ENCODE measurements around the gene PPP1R12A. TPM values are rescaled to one million over a fixed set of nuclear protein-coding genes. Genes with fewer than 3 reads are reported as not detected.

Gene PPP1R12A
- total RNA-seq, 1 donor from 2014 or later = 56.9 TPM

GRCh38 chr12:79975143-79975542 lies 40.2 kb upstream of the PPP1R12A start:
- H3K27me3 ChIP-seq (ENCODE audit: control insufficient read depth, insufficient read depth, low read length) = no peaks in the 10 kb centered on the region
- no peaks in the 10 kb centered on the region for H3K36me3 ChIP-seq (ENCODE audit: control insufficient read depth, insufficient read depth, low read length)
- no peak overlapping the region for H3K4me3 ChIP-seq (ENCODE audit: low read depth, low read length)
- TF ChIP-seq CTCF (IDR thresholded peaks at IDR 0.05; ENCODE audit: insufficient read depth, low read length, severe bottlenecking) = no peak
- no peak for FAIRE-seq
- no peak for DNase-seq (ENCODE audit: low read depth)

- no peak for DNase-seq (ENCODE audit: low read depth)
- Histone ChIP-seq H3K4me3 (ENCODE audit: low read depth, low read length) (no peak overlapping the region), H3K36me3 (ENCODE audit: control insufficient read depth, insufficient read depth, low read length) (no peaks in the 10 kb centered on the region), H3K27me3 (ENCODE audit: control insufficient read depth, insufficient read depth, low read length) (no peaks in the 10 kb centered on the region)
- no peak for FAIRE-seq
- no peak for TF ChIP-seq CTCF (IDR thresholded peaks at IDR 0.05; ENCODE audit: insufficient read depth, low read length, severe bottlenecking)
These were observed 38.9 kb upstream of the PPP1R12A start for GRCh38 chr12:79973801-79974200.

- FAIRE-seq = no peak
- H3K36me3 ChIP-seq (ENCODE audit: control insufficient read depth, insufficient read depth, low read length) = no peaks in the 10 kb centered on the region
- TF ChIP-seq CTCF (IDR thresholded peaks at IDR 0.05; ENCODE audit: insufficient read depth, low read length, severe bottlenecking) = no peak
- no peaks in the 10 kb centered on the region for H3K27me3 ChIP-seq (ENCODE audit: control insufficient read depth, insufficient read depth, low read length)
- no peak overlapping the region for H3K4me3 ChIP-seq (ENCODE audit: low read depth, low read length)
- DNase-seq (ENCODE audit: low read depth) = no peak
These were observed 29.3 kb upstream of the PPP1R12A start for GRCh38 chr12:79964100-79964627.

- H3K4me3 ChIP-seq (ENCODE audit: low read depth, low read length) = no peak overlapping the region
- DNase-seq (ENCODE audit: low read depth) (no peak), FAIRE-seq (no peak)
- no peak for TF ChIP-seq CTCF (IDR thresholded peaks at IDR 0.05; ENCODE audit: insufficient read depth, low read length, severe bottlenecking)
- H3K27me3 ChIP-seq (ENCODE audit: control insufficient read depth, insufficient read depth, low read length) = no peaks in the 10 kb centered on the region
- H3K36me3 ChIP-seq (ENCODE audit: control insufficient read depth, insufficient read depth, low read length) = no peaks in the 10 kb centered on the region
These were observed 26.5 kb upstream of the PPP1R12A start for GRCh38 chr12:79961411-79961810.

- Histone ChIP-seq H3K36me3 (ENCODE audit: control insufficient read depth, insufficient read depth, low read length) (no peaks in the 10 kb centered on the region), H3K27me3 (ENCODE audit: control insufficient read depth, insufficient read depth, low read length) (no peaks in the 10 kb centered on the region), H3K4me3 (ENCODE audit: low read depth, low read length) (no peak overlapping the region)
- no peak for DNase-seq (ENCODE audit: low read depth)
- TF ChIP-seq CTCF (IDR thresholded peaks at IDR 0.05; ENCODE audit: insufficient read depth, low read length, severe bottlenecking) = no peak
- FAIRE-seq = no peak
These were observed 24.6 kb upstream of the PPP1R12A start for GRCh38 chr12:79959484-79959883.

- no peak for DNase-seq (ENCODE audit: low read depth)
- no peaks in the 10 kb centered on the region for H3K36me3 ChIP-seq (ENCODE audit: control insufficient read depth, insufficient read depth, low read length)
- H3K27me3 ChIP-seq (ENCODE audit: control insufficient read depth, insufficient read depth, low read length) = no peaks in the 10 kb centered on the region
- FAIRE-seq = no peak
- TF ChIP-seq CTCF (IDR thresholded peaks at IDR 0.05; ENCODE audit: insufficient read depth, low read length, severe bottlenecking) = no peak
- no peak overlapping the region for H3K4me3 ChIP-seq (ENCODE audit: low read depth, low read length)
These were observed 22.0 kb upstream of the PPP1R12A start for GRCh38 chr12:79956896-79957295.

Data from bronchial epithelial cell (primary cell).